IPS DF 4.7 (cell line): ENCODE data around the gene HPCAL1.
"Not testable (repeated sequence)": the region's sequence is repeated elsewhere in the genome, so short reads cannot be mapped to it uniquely, and the experiment has no call there.

Source experiments
- DNase-seq: peaks from one replicate; pipeline ENCODE4 v3.0.0-alpha.2; 2013; ENCODE audit warnings: low spot score; ENCODE audit errors: extremely low read depth

Gene HPCAL1

DNA sequence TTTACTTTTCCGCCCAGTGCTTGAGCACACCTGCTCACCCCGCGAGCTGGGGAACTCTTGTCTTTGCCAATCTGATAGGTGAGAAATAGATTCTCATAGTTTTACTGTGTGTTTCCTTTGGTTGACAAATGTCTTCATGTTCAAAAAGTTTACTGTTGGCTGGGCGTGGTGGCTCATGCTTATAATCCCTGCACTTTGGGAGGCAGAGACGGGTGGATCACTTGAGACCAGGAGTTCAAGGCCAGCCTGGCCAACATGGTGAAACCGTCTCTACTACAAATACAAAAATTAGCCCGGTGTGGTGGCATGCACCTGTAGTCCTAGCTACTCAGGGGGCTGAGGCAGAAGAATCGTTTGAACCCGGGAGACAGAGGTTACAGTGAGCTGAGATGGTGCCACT, 135.1 kb downstream of the HPCAL1 start:
- no peak for DNase-seq

DNA sequence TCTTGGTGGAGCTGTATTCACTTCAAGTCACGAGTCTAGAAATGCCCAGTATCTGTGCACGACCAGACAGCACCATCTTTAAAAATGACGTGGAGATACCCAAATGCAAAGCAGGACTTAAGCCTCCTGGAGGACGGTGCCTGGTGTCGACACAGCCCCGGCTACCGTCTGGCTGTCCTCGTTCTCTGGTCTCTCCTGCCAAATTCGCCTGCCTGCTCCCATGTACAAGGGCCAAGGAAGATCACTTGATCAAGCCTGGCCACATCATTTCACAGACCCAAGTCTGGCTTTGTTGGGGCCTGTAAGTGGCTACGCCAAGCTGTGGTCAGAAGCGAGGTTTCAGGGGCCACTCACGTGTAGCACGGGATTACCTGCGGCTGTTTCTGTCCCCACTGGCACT, 136.0 kb downstream of the HPCAL1 start:
- no peak for DNase-seq

DNA sequence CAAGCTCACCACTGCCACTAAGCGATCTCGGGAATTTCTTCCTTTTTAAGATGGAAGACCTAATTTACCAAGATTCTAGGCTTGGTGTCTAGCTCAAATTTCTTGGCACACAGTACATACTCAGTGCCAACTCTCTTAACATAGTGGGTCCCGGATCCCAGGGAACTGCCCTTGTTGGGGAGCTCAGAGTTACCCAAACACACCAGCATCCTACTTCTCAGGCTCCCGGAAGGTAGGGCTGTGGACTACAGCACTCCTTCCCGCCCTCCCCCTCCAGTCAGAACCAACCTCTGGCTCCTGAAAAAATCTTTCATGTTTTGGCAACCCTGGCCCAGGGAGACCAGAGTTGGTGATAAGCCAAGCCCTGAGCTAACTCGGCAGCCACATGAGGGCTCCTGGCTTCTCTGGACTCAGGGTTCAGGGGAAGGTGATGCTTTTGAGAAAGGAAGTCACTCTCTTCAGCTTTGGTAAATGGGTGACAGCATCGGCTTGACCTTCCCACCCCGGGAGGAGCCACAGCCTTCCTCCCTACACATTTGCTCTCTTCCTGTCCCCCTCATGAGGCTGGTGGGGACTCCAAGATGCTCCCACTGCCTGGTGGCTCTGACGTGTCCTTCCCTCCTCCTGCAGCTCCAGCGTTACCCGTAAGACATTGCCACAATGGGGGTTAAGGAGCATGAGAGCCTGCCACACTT, 136.6 kb downstream of the HPCAL1 start:
- no peak for DNase-seq

DNA sequence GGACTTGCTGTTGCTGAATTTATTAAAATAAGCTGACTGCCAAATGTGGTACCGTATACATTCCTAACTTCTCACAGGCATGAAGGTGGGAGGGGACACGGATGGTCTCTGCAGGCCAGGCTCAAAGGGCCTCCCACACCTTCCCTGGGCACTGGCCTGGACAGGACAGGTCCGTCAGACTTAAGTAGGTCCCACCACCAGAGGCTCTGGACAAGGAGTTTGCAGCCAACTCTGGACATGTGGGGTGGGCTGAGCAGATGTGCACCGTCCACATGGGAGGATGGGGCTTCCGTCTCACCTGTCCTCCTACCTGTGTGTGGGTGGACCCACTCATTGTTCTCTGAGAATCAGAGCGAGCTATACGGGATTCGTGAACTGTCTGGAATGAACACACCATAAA, 137.3 kb downstream of the HPCAL1 start:
- DNase-seq = no peak

GRCh38 chr2:10440736-10441135, 138.0 kb downstream of the HPCAL1 start:
- DNase-seq = no peak

DNA sequence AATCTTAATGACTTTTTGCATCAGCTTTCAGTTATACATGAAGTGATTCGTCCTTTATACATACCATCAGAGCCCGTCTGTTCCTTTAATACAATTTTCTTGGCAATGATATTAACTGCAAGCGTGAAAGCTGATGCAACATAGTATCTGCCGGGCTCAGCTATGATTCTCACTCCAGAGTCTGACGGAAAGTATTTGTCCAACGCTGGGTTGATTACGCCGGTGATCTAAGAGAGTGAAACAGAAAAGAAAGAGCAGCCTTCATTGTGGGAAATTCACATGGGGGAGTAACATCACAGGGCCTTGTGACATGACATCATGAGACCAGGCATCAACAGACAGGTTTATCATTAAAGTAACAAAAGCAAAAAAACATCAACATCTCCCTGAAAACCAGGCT, 139.2 kb downstream of the HPCAL1 start:
- DNase-seq = no peak

DNA sequence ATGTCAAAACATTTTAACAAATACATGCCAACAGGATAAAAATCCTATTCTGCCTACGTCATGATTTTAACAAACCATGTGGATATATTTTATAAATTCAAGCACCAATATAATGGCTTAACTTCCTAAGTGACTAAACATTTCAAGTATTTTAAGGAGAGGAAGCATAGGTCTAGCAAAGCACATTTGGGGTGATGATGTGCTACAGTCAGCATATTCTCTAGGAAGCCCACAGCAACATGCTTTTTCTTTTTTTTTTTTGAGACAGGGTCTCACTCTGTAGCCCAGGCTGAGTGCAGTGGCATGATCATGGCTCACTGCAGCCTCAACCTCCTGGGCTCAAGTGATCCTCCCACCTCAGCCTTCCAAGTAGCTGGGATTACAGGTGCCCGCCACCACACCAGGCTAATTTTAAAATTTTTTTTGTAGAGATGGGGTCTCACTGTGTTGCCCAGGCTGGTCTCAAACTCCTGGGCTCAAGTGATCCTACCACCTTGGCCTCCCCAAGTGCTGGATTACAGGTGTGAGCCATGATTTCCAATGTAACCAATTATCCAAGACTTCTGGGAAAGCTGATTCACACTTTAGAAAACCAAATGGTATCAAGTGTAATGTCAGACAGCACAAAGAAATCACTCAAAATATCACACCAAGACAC, 139.9 kb downstream of the HPCAL1 start:
- DNase-seq = not testable (repeated sequence)

DNA sequence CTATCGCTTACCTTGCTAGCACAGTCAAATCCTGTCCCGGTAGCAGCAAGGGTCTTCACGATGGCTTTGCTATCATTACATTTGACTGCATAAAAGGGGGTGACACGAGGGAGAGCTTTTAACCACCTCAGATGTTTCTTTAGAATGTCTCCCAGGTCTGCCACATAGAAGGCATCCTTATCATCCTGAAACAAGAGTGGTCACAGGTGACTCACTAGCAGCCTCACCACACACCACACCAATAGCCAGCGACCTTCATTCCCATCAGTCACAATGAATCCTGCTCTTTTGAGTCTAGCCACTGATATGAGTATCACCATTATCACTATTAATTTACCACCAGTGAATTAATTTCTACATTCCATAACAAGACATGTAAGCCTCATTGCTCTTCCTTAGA, 141.8 kb downstream of the HPCAL1 start:
- no peak for DNase-seq

GRCh38 chr2:10446631-10447030, 143.9 kb downstream of the HPCAL1 start:
- DNase-seq = no peak

DNA sequence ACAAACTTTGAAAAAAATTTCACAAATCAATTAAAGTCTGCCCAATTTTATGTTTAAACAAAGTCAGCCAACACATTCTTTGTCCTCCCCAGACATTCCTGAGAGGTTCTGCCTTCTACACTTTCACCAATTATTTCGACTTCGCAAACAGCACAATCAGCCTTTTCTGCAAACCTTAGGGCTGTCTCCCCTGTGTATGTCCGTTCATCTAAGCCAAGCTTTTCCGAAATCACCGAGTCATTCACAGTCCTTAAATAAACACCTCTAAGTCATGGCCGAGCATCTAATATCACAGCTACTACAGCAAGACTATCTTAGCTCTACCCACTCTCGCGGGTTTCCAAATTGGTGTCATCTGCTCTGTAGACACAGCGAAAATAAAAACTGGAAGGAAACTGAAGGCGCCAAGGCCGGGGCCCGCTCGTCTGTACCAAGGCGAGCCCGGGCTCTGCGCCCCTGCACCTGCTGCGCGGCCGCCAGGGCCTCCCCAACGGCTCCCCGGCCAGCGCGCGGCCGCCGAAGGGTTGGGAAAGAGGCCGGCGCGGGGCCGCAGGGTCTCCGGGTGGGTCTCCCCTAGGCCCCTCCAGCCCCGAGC, 144.7 kb downstream of the HPCAL1 start:
- no peak for DNase-seq

GRCh38 chr2:10447895-10448575, 145.3 kb downstream of the HPCAL1 start, which contains the start of gene ODC1:
ODC1 (minus strand) TSS chr2:10448327; CDS start chr2:10445032, 3,295 bp downstream.
- no peak for DNase-seq

DNA sequence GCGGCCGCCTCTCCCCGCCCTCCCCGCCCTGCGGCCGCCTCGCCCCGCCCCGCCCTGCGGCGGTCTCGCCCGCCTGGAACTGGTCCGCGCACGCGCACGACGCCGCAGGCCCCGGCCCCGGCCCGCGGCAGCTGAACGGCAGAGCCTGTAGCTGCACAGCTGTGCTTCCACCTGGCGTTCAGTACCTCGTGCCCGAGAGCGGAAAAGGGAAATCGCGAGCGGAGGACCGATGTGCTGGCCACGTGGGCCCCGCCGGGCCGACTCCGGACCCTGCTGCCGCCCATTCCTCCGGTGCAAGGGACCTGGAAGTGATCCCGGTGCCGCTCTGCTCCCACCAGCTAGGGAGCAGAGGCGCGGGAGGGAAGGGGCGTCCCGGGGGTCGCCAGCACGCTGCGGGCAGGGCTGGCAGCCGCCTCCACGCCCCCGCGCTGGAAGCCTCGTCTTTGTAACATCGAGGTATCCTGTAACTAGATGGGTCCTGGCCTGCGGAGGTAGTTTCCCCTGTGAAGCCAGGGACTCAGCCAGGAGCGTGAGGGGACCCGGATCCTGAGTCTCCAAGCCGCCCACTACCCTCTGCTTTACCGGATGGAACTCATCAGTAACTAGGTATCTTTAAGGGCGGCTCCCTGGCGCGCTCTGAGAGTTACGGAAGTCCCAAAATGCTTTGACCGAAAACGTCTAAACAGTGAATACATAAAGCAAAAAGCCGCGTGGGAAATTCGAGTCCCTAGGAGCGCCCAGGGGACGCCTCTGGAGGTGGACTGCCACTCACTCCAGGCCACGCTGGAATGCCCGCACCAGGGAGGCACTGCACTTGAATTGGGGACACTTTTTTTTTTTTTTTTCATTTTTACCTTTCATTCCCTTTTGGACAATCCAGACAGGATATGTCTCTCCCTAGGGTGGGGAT, 146.1 kb downstream of the HPCAL1 start:
- no peak for DNase-seq

DNA sequence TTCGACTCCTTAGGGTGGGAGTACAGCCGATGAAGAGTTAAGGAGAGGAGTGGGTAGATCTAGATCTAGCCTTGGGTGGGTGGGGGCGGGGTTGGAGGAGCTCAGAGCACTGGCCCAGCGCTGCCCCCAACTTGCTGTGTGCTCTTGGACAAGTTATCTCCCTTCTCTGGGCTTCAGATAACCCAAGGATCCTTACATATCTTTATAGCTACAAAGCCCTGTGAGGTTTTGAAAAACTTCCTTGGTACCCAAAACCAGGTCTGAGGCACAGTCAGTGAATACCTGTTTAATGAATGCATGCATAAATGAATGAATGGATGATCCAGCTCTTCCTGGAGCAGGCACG, 146.8 kb downstream of the HPCAL1 start:
- no peak for DNase-seq

- DNase-seq = no peak
These were observed 147.4 kb downstream of the HPCAL1 start for GRCh38 chr2:10449838-10450691.

- DNase-seq = no peak
These were observed 149.1 kb downstream of the HPCAL1 start for GRCh38 chr2:10451819-10452218.

DNA sequence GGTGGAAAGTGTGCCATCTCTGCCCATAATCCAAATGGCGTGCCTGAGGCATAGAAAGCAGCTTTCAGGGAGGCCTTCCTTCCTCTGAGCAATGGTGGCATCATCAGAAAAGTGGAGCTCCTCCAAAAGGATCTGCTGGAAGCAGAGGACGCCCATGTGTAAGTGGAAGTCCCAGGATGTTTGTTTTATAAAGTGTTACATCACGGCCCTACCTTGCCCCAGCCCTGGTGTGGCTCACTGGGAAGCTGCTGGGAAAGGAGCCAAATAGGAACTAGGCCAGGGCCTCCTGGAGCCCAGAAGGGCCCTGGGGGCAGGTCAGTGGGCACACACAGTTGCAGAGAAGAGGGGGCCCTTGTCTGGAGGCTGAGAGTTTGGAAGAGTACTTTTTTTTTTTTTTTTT, 149.6 kb downstream of the HPCAL1 start:
- no peak for DNase-seq

DNA sequence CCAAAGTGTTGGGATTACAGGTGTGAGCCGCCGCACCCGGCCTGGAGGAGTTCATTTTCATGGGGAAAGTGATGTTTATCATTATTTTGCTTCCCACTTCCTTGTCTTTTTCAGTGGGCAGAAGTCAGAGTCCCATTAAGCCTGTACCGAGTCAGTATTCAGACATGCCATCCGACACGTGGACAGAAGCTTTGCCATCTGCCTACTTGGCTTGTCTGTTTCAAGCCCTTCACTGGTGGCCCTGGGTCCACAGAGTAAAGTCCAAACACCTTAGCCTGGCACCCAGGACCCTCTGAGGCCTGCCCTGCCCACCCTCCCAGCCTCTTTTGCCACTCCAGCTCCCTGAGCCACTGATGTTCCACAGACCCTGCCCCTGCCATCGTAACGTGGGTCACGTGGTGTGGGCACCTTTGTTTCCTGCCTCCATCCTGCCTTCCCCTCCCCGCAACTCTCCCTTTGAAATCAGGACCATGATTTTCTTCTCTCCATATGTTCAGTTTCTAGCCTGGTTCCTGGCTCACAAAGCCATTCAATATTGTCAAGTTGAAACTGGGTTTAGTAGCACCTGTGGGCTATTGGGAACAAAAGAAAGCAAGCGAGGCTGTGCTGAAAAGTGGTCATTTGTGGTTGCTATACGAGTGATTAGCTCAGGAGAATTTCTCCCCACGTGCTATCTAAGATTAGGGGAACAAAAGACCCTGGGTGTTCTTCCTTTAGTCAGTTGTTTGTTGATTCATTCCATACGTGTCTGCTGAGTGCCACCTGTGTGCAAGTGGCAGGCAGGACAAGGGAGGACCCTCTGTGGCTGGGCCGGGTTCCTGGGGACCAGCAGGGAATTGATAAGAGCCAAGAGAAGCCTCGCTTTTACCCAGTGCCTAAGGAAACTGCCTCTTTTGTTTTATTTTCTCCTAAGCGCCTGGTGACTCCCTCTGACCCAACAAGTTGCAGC, 150.5 kb downstream of the HPCAL1 start:
- no peak for DNase-seq

DNA sequence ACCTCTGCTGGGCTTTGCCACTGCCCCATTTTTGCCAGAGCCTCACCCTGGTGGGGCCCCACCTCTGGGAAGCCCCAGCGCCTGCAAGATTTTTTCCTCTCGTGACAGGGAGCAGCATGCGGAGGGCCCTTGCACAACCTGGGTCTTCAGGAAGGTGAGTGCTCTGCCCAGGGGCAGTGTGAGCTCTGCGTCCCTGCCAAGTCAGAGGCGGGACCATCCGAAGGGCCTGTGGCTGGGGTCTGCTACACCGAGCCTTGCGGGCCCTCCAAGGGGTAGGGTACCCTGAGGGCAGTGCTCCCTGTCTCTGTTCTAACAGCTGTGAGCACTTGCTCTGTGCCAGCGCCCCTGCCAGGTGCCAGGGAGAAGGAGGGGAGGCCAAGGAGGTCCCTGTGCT, 151.2 kb downstream of the HPCAL1 start:
- no peak for DNase-seq

DNA sequence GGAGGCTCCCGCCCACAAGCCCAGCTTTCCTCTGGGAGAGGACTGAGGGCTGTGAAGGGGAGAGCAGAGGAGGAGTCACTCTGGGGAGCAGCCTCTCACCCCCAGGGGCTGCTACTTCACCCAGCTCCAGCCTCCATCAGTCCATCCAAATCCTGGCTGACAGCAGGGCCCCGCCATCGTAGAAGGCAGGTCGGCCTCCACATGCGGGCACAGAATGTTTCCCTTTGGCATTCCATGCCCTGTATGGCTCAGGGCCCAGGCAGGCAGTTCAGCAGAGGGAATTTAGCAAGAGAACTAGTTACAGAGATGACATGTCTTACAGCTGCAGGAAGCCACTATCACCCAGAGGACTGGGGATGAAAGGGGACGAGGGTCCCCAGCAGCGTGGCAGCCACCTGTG, 151.8 kb downstream of the HPCAL1 start:
- no peak for DNase-seq
